Vagina (tissue), 2 donors: ENCODE results near the gene AP3D1. TPM values are rescaled to one million over a fixed set of nuclear protein-coding genes. Genes with fewer than 3 reads are reported as not detected.

ENCODE experiments used
- DNase-seq, 2 donors: peaks; one replicate each; pipeline ENCODE4 v3.0.0-alpha.2; 2017; ENCODE audit errors: extremely low spot score in 2 of 2
- H3K27ac ChIP-seq: fragments of 200-600 bp; sonication (generic); one replicate; pipeline ENCODE4 v1.5.1; 2019
- H3K27me3 ChIP-seq: fragments of 200-600 bp; sonication (generic); one replicate; pipeline ENCODE4 v1.5.1; 2019
- H3K36me3 ChIP-seq, 2 donors: fragments of 200-600 bp; sonication (generic); one replicate each; pipeline ENCODE4 v1.5.1; 2017 to 2019
- H3K4me1 ChIP-seq: fragments of 200-600 bp; sonication (generic); one replicate; pipeline ENCODE4 v1.5.1; 2019
- H3K4me3 ChIP-seq, 2 donors: fragments of 200-600 bp; sonication (generic); 1 replicate in 1 of 2; 2 replicates in 1 of 2; pipeline ENCODE4 v1.5.1; 2016 to 2019
- H3K9me3 ChIP-seq: fragments of 200-600 bp; sonication (generic); one replicate; pipeline ENCODE4 v1.5.1; 2019
- POLR2A ChIP-seq, 2 donors: fragments of 450-650 bp; IDR thresholded peaks; one replicate each; pipeline ENCODE4 v1.6.1; 2017; ENCODE audit warnings: antibody characterized with exemption in 2 of 2, mild to moderate bottlenecking in 2 of 2, moderate library complexity in 2 of 2
- POLR2AphosphoS5 ChIP-seq, 2 donors: sonication (generic); formaldehyde crosslinking; IDR thresholded peaks; one replicate each; pipeline ENCODE4 v1.9.0; 2017; ENCODE audit warnings: antibody characterized with exemption in 2 of 2, mild to moderate bottlenecking in 2 of 2, low read depth in 1 of 2; ENCODE audit not compliant: insufficient read depth in 1 of 2
- intact Hi-C: fragments of 100-400 bp; cut with DNase I; formaldehyde crosslinking; loops from one replicate; pipeline ENCODE4 v1.15.1; 2023
- total RNA-seq: library from RNA; depleted of rRNA; stranded (reverse); fragments of >200 nt; gene quantifications from one replicate; pipeline ENCODE4 v1.2.3, GENCODE V29; 2016
- TF ChIP-seq, protein P1 (sequence below), 3 experiments: fragments of 450-650 bp in 2 of 3; fragments of 200-600 bp in 1 of 3; sonication (generic) in 1 of 3; IDR thresholded peaks; one replicate each; pipeline ENCODE4 v1.5.1; 2017 to 2019; ENCODE audit warnings: antibody characterized with exemption in 3 of 3, mild to moderate bottlenecking in 2 of 3, moderate library complexity in 2 of 3

Gene AP3D1
- total RNA-seq, 1 donor from 2014 or later = 62.9 TPM

DNA sequence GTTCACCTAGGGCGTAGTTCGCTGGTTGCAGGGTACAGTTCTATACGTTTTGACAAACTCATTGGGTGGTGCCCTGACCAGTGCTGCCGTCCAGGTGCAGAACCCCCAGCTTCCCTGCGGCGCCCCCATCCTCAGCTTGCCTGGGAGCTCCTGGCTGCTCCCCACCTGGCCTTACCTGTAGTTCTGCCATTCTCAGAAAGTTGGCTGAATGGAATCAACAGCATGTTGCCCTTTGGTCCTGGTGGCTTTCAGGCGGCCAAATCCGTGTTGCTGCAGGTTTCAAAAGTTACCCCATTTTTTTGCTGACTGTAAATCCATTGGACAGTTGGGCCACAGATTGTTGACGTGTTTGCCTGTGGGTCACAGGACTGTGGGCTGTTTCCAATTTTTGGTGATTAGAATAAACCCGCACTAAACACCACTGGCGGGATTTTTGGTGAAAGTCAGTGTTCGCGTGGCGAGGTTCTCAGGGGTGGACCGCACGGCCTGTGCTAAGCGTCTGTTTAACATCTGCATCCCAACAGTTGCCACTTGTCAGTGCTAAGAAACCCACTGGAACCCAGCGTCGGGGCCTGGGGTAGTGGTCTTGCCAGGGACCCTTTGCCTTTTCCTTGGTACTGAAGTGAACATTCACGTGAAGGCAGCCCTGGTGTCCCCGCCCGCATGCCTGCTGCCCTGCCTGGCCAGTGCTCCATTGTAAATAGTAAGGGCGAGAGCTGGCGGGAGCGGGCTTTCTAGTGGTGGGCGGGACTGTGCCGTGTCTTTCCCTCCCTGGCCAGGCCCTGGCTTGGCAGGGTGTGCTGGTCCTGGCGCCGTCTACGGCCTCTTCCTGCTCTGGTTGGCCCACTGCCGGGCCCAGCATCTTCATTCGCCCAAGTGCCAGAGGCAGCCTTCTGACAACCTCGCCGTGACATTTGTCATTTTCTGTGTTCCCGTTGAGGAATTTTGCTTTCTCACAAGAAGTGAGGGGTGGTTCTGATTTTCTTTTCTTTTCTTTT, 15.7 kb upstream of the AP3D1 start:
- Histone ChIP-seq H3K4me3 (peak overlapping the region in 1 of 2 donors; percentile 5), H3K36me3 (no peaks in the 10 kb centered on the region), H3K27ac (peak overlapping the region; percentile 97), H3K4me1 (peaks cover 64% of the 10 kb centered on the region), H3K27me3 (no peaks in the 10 kb centered on the region), H3K9me3 (no peaks in the 10 kb centered on the region)
- no peak for DNase-seq
- TF ChIP-seq POLR2AphosphoS5 (IDR thresholded peaks at IDR 0.05; ENCODE audit: insufficient read depth in 1 of 2, low read depth in 1 of 2) (peak; percentile 28 to 60), POLR2A (IDR thresholded peaks at IDR 0.05) (no peak)
- TF ChIP-seq, protein P1, sequence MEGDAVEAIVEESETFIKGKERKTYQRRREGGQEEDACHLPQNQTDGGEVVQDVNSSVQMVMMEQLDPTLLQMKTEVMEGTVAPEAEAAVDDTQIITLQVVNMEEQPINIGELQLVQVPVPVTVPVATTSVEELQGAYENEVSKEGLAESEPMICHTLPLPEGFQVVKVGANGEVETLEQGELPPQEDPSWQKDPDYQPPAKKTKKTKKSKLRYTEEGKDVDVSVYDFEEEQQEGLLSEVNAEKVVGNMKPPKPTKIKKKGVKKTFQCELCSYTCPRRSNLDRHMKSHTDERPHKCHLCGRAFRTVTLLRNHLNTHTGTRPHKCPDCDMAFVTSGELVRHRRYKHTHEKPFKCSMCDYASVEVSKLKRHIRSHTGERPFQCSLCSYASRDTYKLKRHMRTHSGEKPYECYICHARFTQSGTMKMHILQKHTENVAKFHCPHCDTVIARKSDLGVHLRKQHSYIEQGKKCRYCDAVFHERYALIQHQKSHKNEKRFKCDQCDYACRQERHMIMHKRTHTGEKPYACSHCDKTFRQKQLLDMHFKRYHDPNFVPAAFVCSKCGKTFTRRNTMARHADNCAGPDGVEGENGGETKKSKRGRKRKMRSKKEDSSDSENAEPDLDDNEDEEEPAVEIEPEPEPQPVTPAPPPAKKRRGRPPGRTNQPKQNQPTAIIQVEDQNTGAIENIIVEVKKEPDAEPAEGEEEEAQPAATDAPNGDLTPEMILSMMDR (IDR thresholded peaks at IDR 0.05) = no peak
- intact Hi-C loops = loop anchor here (5.0 kb wide), 1 partner anchor 70 kb away; the partner anchor contains the start of genes PLEKHJ1 and SF3A2

DNA sequence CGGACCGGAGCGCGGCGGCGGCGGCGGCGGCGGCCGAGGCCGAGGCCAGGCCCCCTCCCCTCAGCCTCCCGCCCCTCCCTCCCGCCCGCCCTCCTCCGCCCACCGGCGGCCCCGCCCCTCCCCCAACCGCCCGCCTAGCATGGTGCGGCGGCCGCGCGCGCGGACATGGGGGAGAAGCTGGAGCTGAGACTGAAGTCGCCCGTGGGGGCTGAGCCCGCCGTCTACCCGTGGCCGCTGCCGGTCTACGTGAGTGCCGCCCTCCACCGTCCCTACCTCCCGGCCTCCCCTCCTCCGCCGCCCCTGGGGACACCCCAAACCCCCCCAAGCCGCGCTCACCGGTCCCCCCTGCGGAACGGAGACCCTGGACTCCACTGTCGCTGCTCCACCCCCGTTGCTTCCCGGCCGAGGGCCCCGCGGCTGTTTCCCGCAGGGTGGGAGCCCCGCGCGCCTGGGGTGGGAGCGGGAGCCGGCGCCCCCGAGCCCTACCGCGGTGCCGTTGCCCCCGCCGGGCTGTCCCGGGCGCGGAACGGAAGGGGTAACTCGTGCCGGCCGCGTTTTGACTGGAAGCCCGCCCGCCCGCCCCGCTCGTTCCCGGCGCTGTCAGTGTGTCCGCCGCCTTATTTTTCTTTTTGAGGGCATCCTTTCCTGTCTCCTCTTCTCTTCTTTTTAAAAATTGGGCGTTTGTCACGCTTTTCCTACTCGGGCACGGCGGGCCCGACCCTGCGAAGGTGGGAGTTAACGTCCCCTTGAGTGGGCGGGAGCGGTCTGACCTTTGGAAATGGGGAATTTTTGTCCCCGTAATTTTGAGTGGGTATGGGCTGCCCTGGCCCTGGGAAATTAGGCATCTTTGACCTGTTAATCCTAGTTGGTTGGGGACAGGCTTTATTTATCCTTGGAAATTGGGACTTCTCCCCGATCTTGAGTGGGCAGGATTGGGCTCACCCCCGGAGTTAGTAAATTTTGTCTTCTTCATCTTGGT, 12.9 kb upstream of the AP3D1 start:
- Histone ChIP-seq H3K4me1 (peaks cover 46% of the 10 kb centered on the region), H3K4me3 (peak overlapping the region; percentile 90 to 96), H3K27me3 (no peaks in the 10 kb centered on the region), H3K27ac (peak overlapping the region; percentile 97), H3K36me3 (no peaks in the 10 kb centered on the region), H3K9me3 (no peaks in the 10 kb centered on the region)
- intact Hi-C loops = loop anchor here (5.0 kb wide), 1 partner anchor 108 kb away; no protein-coding TSS in a partner anchor
- DNase-seq = no peak
- no peak for TF ChIP-seq POLR2A (IDR thresholded peaks at IDR 0.05)
- TF ChIP-seq, protein P1 (IDR thresholded peaks at IDR 0.05) = no peak
- TF ChIP-seq POLR2AphosphoS5 (IDR thresholded peaks at IDR 0.05; ENCODE audit: insufficient read depth in 1 of 2, low read depth in 1 of 2) = no peak

DNA sequence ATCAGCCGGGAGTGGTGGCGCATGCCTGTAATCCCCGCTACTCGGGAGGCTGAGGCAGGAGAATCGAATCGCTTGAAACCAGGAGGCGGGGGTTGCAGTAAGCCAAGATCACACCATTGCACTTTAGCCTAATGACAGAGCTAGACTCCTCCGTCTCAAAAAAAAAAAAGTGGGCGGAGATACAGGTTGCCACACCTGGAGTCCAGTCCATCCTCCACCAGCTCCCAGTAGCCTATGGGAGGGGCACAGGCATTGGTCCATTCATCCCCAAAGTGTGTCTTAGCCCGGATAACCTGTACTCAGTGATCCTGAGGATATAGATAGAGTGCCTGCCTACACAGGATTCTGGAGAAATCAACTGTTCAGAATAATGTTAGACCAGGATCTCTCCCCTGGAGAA, 9.0 kb upstream of the AP3D1 start:
- intact Hi-C loops = loop anchor here (5.0 kb wide), 1 partner anchor 112 kb away; no protein-coding TSS in a partner anchor
- no peak overlapping the region for H3K4me3 ChIP-seq
- H3K9me3 ChIP-seq = no peaks in the 10 kb centered on the region
- H3K36me3 ChIP-seq = no peaks in the 10 kb centered on the region
- TF ChIP-seq, protein P1 (IDR thresholded peaks at IDR 0.05) = no peak
- TF ChIP-seq POLR2AphosphoS5 (IDR thresholded peaks at IDR 0.05; ENCODE audit: insufficient read depth in 1 of 2, low read depth in 1 of 2) = no peak
- no peak for TF ChIP-seq POLR2A (IDR thresholded peaks at IDR 0.05)
- no peaks in the 10 kb centered on the region for H3K27me3 ChIP-seq
- no peak for DNase-seq
- H3K4me1 ChIP-seq = peaks cover 10% of the 10 kb centered on the region
- no peak overlapping the region for H3K27ac ChIP-seq

DNA sequence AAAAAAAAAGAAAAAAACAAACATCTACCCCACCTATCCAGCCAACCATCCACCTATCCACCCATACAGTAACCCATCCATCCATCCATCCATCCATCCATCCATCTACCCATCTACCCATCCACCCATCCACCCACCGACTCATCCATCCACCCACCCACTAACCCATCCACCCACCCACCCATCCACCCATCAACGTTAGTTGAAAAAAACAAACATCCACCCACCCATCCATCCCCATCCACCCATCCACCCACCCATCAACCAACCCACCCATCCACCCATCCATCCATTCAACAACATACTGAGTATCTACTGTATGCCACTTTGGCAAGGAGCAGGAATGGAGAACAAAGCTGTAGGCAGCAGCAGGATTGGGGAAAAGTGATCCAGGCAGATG, 6.1 kb upstream of the AP3D1 start:
- no peaks in the 10 kb centered on the region for H3K4me1 ChIP-seq
- H3K27me3 ChIP-seq = no peaks in the 10 kb centered on the region
- TF ChIP-seq POLR2AphosphoS5 (IDR thresholded peaks at IDR 0.05; ENCODE audit: insufficient read depth in 1 of 2, low read depth in 1 of 2) = no peak
- TF ChIP-seq, protein P1 (IDR thresholded peaks at IDR 0.05) = no peak
- TF ChIP-seq POLR2A (IDR thresholded peaks at IDR 0.05) = no peak
- DNase-seq = no peak
- H3K4me3 ChIP-seq = no peak overlapping the region
- no peak overlapping the region for H3K27ac ChIP-seq
- intact Hi-C loops = no loop called here
- no peaks in the 10 kb centered on the region for H3K36me3 ChIP-seq
- no peaks in the 10 kb centered on the region for H3K9me3 ChIP-seq
